Regular cardiac myocyte (primary cell): Measurements from ENCODE around the gene ZNF563. TPM values are rescaled to one million over a fixed set of nuclear protein-coding genes. Genes with fewer than 3 reads are reported as not detected.

ENCODE experiments used
- total RNA-seq: library from RNA; depleted of rRNA; stranded (reverse); fragments of >200 nt; gene quantifications from 2 replicates; pipeline ENCODE4 v1.2.3, GENCODE V29; 2014

ZNF563 gene
- 4.2 and 8.2 TPM in 2 replicates for total RNA-seq

DNA sequence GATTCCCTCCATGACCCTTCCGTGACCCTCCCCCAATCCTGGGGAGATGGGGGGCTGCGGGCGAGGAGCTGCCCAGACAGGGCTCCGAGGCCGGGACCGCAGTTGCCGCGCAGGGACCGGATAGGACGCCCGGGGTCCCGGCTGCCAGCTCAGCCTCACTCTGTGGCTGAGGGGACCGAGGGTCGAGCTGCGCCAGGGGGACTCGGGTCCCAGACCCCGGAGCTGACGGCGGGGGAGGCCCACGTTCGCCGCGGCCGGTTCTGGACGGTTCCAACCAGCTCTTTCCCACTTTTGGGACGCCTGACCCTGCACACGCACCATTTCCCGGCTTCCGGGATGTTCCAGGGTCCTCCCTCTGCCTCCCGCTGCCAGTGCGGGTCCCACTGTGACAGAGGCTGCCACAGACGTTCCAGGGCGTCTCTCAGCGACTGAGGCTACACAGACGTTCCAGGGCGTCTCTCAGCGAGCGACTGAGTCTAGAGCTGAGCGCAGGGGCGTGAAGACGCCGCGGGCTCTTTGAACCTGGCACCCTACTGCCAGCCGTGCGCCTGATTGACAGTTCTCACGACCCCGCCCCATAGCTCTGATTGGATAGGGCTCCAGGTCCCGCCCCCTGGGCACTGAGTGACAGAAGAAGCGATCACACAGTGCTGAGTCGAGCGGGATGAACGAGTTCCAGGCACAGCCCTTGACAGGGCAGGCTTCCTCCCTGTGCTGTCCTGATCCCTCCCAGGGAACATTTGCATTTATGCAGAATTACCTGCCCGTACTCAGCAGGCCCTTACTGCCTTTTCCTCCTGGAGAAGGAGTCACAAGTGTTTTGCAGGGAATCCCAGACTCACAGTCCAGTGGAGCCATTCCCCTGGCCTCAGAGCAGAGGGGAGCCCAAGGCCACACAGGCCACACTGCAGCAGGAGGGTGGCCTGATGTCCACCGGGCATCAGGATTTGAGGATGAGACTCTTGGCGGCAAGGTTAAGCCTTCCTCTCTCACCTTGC is at the start of gene ZNF563:
ZNF563 (minus strand) TSS at position 472 of the 998 bp plus-strand sequence; CDS start at position 321, 151 bp downstream.

DNA sequence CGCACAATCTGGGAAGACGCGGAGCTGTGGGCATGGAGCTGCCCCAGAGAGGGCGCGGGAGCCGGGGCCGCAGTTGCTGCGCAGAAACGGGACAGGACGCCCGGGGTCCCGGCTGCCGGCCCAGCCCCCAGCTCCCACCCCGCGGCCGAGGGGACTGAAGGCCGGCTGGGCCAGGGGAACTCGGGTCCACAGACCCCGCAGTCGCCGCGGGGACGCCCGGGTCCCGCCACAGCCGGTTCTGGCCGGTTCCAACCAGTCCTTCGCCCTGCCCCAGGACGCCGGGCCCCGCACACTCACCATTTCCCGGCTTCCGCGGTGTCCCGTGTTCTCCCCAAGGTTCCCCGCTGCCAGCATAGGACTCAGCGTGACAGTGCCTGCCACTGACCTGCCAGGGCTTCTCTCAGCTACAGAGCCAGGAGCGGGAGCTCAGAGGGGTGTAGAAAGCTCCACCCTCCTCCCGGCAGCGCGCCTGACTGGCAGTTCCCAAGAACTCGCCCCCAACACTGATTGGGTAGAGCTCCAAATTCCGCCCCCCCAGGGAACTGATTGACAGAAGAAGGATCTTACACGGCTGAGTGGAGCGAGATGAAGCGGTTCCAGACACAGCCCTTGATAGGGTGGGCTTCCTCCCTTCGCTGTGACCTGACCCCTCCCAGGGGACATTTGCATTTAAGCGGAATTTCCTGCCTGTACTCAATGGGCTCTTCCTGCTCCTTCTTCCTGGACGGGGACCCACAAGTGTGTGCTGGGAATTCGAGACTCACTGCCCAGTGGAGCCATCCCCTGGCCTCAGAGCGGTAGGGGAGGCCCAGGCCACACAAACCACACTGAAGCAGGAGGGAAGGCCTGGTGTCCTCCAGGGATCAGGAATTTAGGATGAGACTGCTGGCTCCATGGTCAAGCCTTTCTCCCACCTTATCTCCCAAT is 32.1 kb upstream of the ZNF563 start, which contains the start of gene ZNF442:
ZNF442 (minus strand) TSS at position 448 of the 927 bp plus-strand sequence. CDS start 2,052 bp downstream, outside the sequence.

DNA sequence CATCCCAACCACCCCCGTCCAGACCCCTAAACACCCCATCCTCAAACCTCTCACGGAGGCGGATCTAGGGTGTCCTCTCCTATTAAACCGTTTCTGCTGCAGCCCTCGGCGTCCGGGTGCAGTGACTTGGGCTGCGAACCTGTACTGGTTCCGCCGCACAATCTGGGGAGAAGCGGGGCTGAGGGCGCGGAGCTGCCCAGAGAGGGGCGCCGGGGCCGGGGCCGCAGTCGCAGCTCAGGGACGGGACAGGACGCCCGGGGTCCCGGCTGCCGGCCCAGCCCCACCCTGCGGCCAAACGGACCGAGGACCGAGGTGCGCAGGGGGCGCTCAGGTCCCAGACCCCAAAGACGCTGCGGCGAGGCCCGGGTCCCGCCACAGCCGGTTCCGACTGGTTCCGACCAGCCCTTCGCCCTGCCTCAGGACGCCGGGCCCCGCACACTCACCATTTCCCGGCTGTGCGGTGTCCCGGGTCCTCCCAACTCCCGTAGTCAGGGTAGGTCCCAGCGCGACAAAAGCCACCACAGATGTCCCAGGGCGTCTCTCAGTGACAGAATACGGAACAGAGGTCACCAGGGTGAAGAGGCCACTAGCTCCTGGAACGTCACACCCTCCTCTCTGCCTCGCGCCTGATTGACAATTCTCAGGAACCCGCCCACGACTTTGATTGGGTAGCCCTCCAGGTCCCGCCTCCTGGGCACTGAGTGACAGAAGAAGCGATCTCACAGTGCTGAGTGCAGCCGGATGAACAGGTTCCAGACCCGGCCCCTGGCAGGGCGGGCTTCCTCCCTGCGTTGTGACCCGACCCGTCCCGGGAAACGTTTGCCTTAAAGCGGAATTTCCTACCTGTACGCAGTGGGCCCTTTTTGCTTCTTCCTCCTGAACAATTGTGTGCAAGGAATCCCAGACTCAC is 38.9 kb downstream of the ZNF563 start, which contains the start of gene ZNF44:
ZNF44 (minus strand) TSS at position 635 of the 910 bp plus-strand sequence; CDS start at position 446, 189 bp downstream.

Other genes starting within 250 kb of the ZNF563 start
- 5.9 and 7.0 TPM in 2 replicates for gene ZNF20, start 193.3 kb downstream of the ZNF563 start, total RNA-seq
- 15.9 and 18.6 TPM in 2 replicates for gene ZNF625, start 176.9 kb downstream of the ZNF563 start, total RNA-seq
- gene ZNF136, start 170.5 kb downstream of the ZNF563 start, total RNA-seq, result 8.1 and 10.7 TPM in 2 replicates
- 7.3 and 15.2 TPM in 2 replicates for gene ZNF44, start 38.8 kb downstream of the ZNF563 start, total RNA-seq
- 6.3 and 12.7 TPM in 2 replicates for gene ZNF442, start 32.0 kb upstream of the ZNF563 start, total RNA-seq
- gene ZNF799, start 67.6 kb upstream of the ZNF563 start, total RNA-seq, result 4.2 and 5.0 TPM in 2 replicates
- 3.7 and 3.8 TPM in 2 replicates for gene ZNF443, start 107.4 kb upstream of the ZNF563 start, total RNA-seq
- gene ZNF709, start 151.2 kb upstream of the ZNF563 start, total RNA-seq, result 3.1 and 5.9 TPM in 2 replicates
- gene ZNF564, start 217.8 kb upstream of the ZNF563 start, total RNA-seq, result 8.6 and 11.6 TPM in 2 replicates